Measurements from ENCODE around the gene CCDC174.

DNA sequence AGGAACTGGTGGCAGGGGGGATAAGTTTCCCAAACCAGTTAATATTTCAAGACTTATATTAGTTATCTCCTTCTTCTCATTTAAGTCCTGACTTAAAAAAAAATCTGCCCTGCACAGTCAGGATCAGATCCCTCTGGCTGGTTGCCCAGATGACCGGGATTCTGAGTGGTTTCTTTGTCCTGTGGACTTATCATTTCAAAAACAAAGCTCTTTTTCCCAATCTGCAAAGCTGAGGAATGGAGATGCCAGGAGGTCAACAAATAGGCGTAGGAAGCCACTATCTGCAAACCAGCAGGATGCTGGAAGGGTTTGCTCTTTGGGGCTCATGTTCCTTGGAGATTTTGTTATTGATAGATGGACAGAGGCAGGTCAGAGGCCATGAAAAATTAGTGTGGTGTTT is 29.2 kb downstream of the CCDC174 start:
- no peak for TF ChIP-seq EZH2 (IDR thresholded peaks at IDR 0.05; ENCODE audit: insufficient read depth, poor library complexity, severe bottlenecking)
- TF ChIP-seq EZH2phosphoT487 (IDR thresholded peaks at IDR 0.05; ENCODE audit: insufficient read depth, low read depth), result no peak

Measured in GM23248 (cell line).